ENCODE measurements around the gene ADI1. TPM values are rescaled to one million over a fixed set of nuclear protein-coding genes. Genes with fewer than 3 reads are reported as not detected.

Gene ADI1
- total and polyA plus RNA-seq, 2 experiments from 2014 or later = 106 to 204 TPM

GRCh38 chr2:3462493-3463104 lies 56.7 kb downstream of the ADI1 start:
- H3K36me3 ChIP-seq (replicated peaks; ENCODE audit: insufficient read depth, low read depth) = no peaks in the 10 kb centered on the region
- no peaks in the 10 kb centered on the region for H3K9me3 ChIP-seq (ENCODE audit: low read depth)

GRCh38 chr2:3461801-3462492 lies 57.4 kb downstream of the ADI1 start:
- no peak overlapping the region for H3K27ac ChIP-seq
- no peaks in the 10 kb centered on the region for H4K20me1 ChIP-seq (ENCODE audit: insufficient read depth, poor library complexity, severe bottlenecking)
- WGBS (ENCODE audit: low lambda C conversion rate, missing lambda C conversion rate) = 79% methylated on average over 12 of the region's 12 CpGs
- no peak for TF ChIP-seq EZH2phosphoT487 (IDR thresholded peaks at IDR 0.05; ENCODE audit: low read depth, severe bottlenecking, unreplicated experiment)
- TF ChIP-seq CTCF (IDR thresholded peaks at IDR 0.05; ENCODE audit: poor library complexity) = peak; percentile 82
- H2AFZ ChIP-seq = no peak overlapping the region
- H3K4me2 ChIP-seq = no peak overlapping the region
- DNase-seq (ENCODE audit: low spot score) = peak; percentile 71
- H3K4me3 ChIP-seq = no peak overlapping the region
- no peaks in the 10 kb centered on the region for H3K79me2 ChIP-seq
- no peaks in the 10 kb centered on the region for H3K36me3 ChIP-seq (replicated peaks; ENCODE audit: insufficient read depth, low read depth)
- H3K9me3 ChIP-seq (ENCODE audit: low read depth) = no peaks in the 10 kb centered on the region
- H3K27me3 ChIP-seq = no peaks in the 10 kb centered on the region
- no peaks in the 10 kb centered on the region for H3K4me1 ChIP-seq (ENCODE audit: insufficient read depth)
- no peaks in the 10 kb centered on the region for H3K9me2 ChIP-seq (replicated peaks; ENCODE audit: insufficient read depth)

More at GRCh38 chr2:3462493-3463104, 56.7 kb downstream of the ADI1 start:
- Histone ChIP-seq H3K27me3 (no peaks in the 10 kb centered on the region), H3K4me3 (no peak overlapping the region), H4K20me1 (ENCODE audit: insufficient read depth, poor library complexity, severe bottlenecking) (no peaks in the 10 kb centered on the region), H3K79me2 (no peaks in the 10 kb centered on the region), H3K27ac (no peak overlapping the region), H3K9me2 (replicated peaks; ENCODE audit: insufficient read depth) (no peaks in the 10 kb centered on the region), H2AFZ (no peak overlapping the region), H3K4me2 (no peak overlapping the region), H3K4me1 (ENCODE audit: insufficient read depth) (no peaks in the 10 kb centered on the region)
- DNase-seq (ENCODE audit: low spot score) = no peak
- no peak for TF ChIP-seq CTCF (IDR thresholded peaks at IDR 0.05; ENCODE audit: poor library complexity)
- TF ChIP-seq EZH2 (IDR thresholded peaks at IDR 0.05; ENCODE audit: borderline replicate concordance) = no peak
- TF ChIP-seq EZH2phosphoT487 (IDR thresholded peaks at IDR 0.05; ENCODE audit: low read depth, severe bottlenecking, unreplicated experiment) = no peak
- 85% methylated on average over 10 of the region's 10 CpGs for WGBS (ENCODE audit: low lambda C conversion rate, missing lambda C conversion rate)

DNA sequence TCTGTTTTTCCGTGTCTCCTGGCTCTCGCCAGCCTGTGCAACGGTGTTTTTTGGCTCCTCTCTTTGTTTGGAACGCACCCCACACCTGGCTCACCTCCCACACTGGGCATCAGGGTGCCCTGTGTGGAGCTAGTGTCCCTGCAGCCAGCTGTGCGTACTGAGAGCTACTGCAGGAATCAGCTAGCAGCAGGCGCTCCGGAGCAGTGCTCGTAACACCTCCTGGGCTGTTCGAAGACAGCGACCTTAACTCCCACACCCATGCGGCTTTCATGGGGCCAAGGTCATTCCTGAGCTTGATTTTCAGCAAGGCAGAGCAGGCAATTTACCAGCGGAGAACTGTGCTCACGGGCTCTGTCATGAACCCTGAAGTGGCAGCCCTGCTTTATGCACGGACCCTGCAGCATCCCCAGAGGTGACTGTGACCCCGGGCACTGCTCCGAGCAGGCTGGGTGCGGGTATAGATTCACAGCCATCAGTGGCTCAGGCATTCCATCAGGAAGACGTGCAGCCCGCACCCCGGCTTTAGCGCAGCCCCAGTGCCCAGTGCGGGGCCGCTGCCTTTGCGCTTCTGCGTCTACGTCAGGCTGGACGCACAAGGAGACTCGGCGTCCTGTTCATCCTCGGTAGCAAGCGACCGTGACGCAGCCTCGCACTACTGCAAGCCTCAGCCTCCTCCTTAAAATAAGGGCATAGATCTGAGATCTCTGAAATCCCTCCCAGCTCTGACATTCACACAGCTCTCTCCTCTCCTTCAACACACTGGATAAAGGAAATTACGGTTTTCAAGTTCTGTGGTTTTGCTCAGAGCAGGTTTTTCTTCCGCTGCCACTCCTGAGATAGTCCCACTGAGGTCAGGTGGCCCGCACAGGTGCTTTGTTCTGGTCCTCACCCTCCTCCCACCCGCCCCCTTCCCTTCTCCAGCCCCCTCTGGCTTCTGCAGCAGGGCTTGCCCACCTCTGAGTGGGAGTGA lies 58.2 kb downstream of the ADI1 start:
- Histone ChIP-seq H3K4me1 (ENCODE audit: insufficient read depth) (no peaks in the 10 kb centered on the region), H4K20me1 (ENCODE audit: insufficient read depth, poor library complexity, severe bottlenecking) (no peaks in the 10 kb centered on the region), H3K79me2 (no peaks in the 10 kb centered on the region), H3K27me3 (no peaks in the 10 kb centered on the region), H3K9me2 (replicated peaks; ENCODE audit: insufficient read depth) (no peaks in the 10 kb centered on the region), H3K4me2 (no peak overlapping the region), H3K27ac (no peak overlapping the region), H3K4me3 (no peak overlapping the region), H3K9me3 (ENCODE audit: low read depth) (no peaks in the 10 kb centered on the region), H3K36me3 (replicated peaks; ENCODE audit: insufficient read depth, low read depth) (no peaks in the 10 kb centered on the region), H2AFZ (no peak overlapping the region)
- TF ChIP-seq CTCF (IDR thresholded peaks at IDR 0.05; ENCODE audit: poor library complexity) (no peak), EZH2 (IDR thresholded peaks at IDR 0.05; ENCODE audit: borderline replicate concordance) (no peak), EZH2phosphoT487 (IDR thresholded peaks at IDR 0.05; ENCODE audit: low read depth, severe bottlenecking, unreplicated experiment) (no peak)
- 91% methylated on average over 38 of the region's 38 CpGs for WGBS (ENCODE audit: low lambda C conversion rate, missing lambda C conversion rate)
- DNase-seq (ENCODE audit: low spot score) = no peak
